Heart left ventricle (tissue), 16 donors: ENCODE results near the gene PPHLN1. TPM values are rescaled to one million over a fixed set of nuclear protein-coding genes. Genes with fewer than 3 reads are reported as not detected.

Experiments used
- ATAC-seq, 4 donors: fragments of 200-7000 bp; cut with Tn5 transposase; one replicate each; pipeline ENCODE4 v1.9.1; 2020 to 2022; ENCODE audit warnings: moderate library complexity in 4 of 4, mild to moderate bottlenecking in 3 of 4, moderate number of reproducible peaks in 1 of 4
- DNase-seq, 5 donors: peaks; one replicate each; pipeline ENCODE4 v3.0.0-alpha.2; 2020
- H3K27ac ChIP-seq, 12 donors: fragments of 200-600 bp; sonication (generic) in 4 of 12; one replicate each; pipeline versions ENCODE4 v1.5.0 to v1.8.0; 2016 to 2022; ENCODE audit warnings: mild to moderate bottlenecking in 2 of 12
- H3K27me3 ChIP-seq, 9 donors: fragments of 200-600 bp; sonication (generic) in 2 of 9; one replicate each; pipeline versions ENCODE4 v1.5.1 to v1.8.0; 2016 to 2022; ENCODE audit warnings: mild to moderate bottlenecking in 3 of 9
- H3K36me3 ChIP-seq, 9 donors: fragments of 200-600 bp; sonication (generic) in 2 of 9; one replicate each; pipeline versions ENCODE4 v1.5.0 to v1.8.0; 2018 to 2022; ENCODE audit warnings: mild to moderate bottlenecking in 2 of 9
- H3K4me1 ChIP-seq, 12 donors: fragments of 200-600 bp; sonication (generic) in 4 of 12; one replicate each; pipeline versions ENCODE4 v1.5.0 to v1.8.0; 2016 to 2022; ENCODE audit warnings: mild to moderate bottlenecking in 3 of 12
- H3K4me3 ChIP-seq, 12 donors: fragments of 200-600 bp; sonication (generic) in 4 of 12; one replicate each; pipeline versions ENCODE4 v1.5.0 to v1.8.0; 2017 to 2022; ENCODE audit warnings: mild to moderate bottlenecking in 9 of 12, moderate library complexity in 4 of 12
- H3K9me3 ChIP-seq, 12 donors: fragments of 200-600 bp; sonication (generic) in 4 of 12; one replicate each; pipeline versions ENCODE4 v1.5.0 to v1.8.0; 2016 to 2022; ENCODE audit warnings: mild to moderate bottlenecking in 1 of 12
- POLR2A ChIP-seq, 2 donors: fragments of 450-650 bp; IDR thresholded peaks; one replicate each; pipeline ENCODE4 v1.6.1; 2017; ENCODE audit warnings: antibody characterized with exemption in 2 of 2, mild to moderate bottlenecking in 2 of 2, moderate library complexity in 2 of 2
- WGBS, 4 donors: extraction: QIAGEN DNeasy Blood & Tissue Kit in 2 of 4; methylation state at CpG; one replicate each; pipeline versions ENCODE4 v1.1.5 to v1.1.7; 2013 to 2018; 5-methylcytosine and 5-hydroxymethylcytosine counted together
- intact Hi-C, 10 donors: fragments of 100-400 bp; cut with DNase I; formaldehyde crosslinking; loops; one replicate each; pipeline versions ENCODE4 v1.11.1 to v1.14.2; 2022
- polyA plus RNA-seq, 2 donors: library from polyadenylated mRNA; stranded (reverse); fragments of 200-250 nt; gene quantifications; one replicate each; pipeline ENCODE4 v1.2.3, GENCODE V29; 2013
- total RNA-seq, 9 donors: library from RNA; depleted of rRNA in 2 of 9; stranded (reverse); fragments of >200 nt in 2 of 9; fragmentation: NEBNext Ultra II Directional in 3 of 9; extraction: Animal tissue kit (Norgen Biotek cat#: 25700) in 3 of 9; gene quantifications; one replicate each; pipeline versions ENCODE4 v1.1.0 to v1.2.4, GENCODE V29; 2016 to 2023
- TF ChIP-seq, protein P1 (sequence below), 12 donors: fragments of 200-600 bp; sonication (generic) in 4 of 12; IDR thresholded peaks; one replicate each; pipeline versions ENCODE4 v1.5.0 to v1.8.0; 2018 to 2022; ENCODE audit warnings: antibody characterized with exemption in 12 of 12, mild to moderate bottlenecking in 5 of 12
- donor health status: ischemic (EF 13 %, LVEDD 7.1; RV severe dilation, severe dysfunction).
- donor health status: healthy with polysubstance abuse.
- donor health status: DM: no; HTN: yes; CAD: no.
- donor health status: DM: no; HTN: no; CAD: no.
- donor health status: ischemic (EF 25% LVEDD 6.9; RV normal size, moderate dysfunction).
- donor health status: ischemic (EF 25% LVEDD 5.7; RV mildly dilated, moderate dysfunction).
- donor health status: healthy.
- donor health status: DM: yes; HTN: yes; CAD: no.
- donor health status: ischemic (EF 35%, LVEDD 5.7; RV mildly dilated, moderate dysfunction).
- donor health status: nonischemic (EF 11% LVEDD 7.7; RV severe dilation, severe dysfunction).
- donor health status: DM: yes; HTN: yes; CAD: no.
- donor health status: PGD.
- donor health status: ischemic (EF 29% LVEDD 5.4; RV normal size, mild dysfunction).
- donor health status: nonischemic (EF 23%, LVEDD 6.1; RV moderate dilation, normal function).

PPHLN1 gene
- total and polyA plus RNA-seq, 11 donors = 21.4 to 41.1 (median 35.6) TPM

DNA sequence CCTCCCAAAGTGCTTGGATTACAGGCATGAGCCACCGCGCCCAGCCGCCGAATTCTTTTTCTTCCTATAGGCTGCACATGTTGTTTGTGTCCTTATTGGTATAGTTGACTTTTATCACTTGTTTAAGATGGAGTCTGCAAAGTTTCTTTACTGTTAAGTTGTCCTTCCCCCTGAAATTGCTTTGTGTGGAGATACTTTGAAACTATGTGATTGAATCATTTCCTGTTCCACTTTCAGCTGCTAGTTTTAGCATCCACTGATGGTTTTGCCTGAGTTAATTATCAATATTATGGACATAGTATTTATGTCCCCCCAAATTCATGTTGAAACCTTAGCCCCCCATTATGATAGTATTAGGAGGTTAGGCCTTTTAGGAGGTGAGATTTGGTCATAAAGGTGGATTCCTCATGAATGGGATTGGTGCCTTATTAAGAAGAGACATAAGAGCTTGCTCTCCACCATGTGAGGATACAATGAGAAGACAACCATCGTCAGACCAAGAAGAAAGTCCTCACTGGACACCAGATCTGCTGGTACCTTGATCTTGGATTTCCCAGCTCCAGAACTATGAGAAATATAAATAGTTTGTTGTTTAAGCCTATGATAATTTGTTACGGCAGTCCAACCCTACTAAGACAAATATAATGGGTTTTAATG is 34.9 kb downstream of the PPHLN1 start:
- no peaks in the 10 kb centered on the region for H3K27me3 ChIP-seq
- H3K27ac ChIP-seq = no peak overlapping the region
- 90 to 98% (median 94%) methylated on average over 6 of the region's 6 CpGs for WGBS, 4 donors
- ATAC-seq (no peak), DNase-seq (no peak)
- no peak overlapping the region for H3K4me3 ChIP-seq
- H3K4me1 ChIP-seq = peaks cover 0 to 17% (median 3%) of the 10 kb centered on the region in 12 donors
- intact Hi-C loops = no loop called here
- peaks cover 0 to 17% (median 5%) of the 10 kb centered on the region in 9 donors for H3K36me3 ChIP-seq
- no peak for TF ChIP-seq POLR2A (IDR thresholded peaks at IDR 0.05)
- TF ChIP-seq, protein P1, sequence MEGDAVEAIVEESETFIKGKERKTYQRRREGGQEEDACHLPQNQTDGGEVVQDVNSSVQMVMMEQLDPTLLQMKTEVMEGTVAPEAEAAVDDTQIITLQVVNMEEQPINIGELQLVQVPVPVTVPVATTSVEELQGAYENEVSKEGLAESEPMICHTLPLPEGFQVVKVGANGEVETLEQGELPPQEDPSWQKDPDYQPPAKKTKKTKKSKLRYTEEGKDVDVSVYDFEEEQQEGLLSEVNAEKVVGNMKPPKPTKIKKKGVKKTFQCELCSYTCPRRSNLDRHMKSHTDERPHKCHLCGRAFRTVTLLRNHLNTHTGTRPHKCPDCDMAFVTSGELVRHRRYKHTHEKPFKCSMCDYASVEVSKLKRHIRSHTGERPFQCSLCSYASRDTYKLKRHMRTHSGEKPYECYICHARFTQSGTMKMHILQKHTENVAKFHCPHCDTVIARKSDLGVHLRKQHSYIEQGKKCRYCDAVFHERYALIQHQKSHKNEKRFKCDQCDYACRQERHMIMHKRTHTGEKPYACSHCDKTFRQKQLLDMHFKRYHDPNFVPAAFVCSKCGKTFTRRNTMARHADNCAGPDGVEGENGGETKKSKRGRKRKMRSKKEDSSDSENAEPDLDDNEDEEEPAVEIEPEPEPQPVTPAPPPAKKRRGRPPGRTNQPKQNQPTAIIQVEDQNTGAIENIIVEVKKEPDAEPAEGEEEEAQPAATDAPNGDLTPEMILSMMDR (IDR thresholded peaks at IDR 0.05) = no peak
- H3K9me3 ChIP-seq = no peaks in the 10 kb centered on the region

DNA sequence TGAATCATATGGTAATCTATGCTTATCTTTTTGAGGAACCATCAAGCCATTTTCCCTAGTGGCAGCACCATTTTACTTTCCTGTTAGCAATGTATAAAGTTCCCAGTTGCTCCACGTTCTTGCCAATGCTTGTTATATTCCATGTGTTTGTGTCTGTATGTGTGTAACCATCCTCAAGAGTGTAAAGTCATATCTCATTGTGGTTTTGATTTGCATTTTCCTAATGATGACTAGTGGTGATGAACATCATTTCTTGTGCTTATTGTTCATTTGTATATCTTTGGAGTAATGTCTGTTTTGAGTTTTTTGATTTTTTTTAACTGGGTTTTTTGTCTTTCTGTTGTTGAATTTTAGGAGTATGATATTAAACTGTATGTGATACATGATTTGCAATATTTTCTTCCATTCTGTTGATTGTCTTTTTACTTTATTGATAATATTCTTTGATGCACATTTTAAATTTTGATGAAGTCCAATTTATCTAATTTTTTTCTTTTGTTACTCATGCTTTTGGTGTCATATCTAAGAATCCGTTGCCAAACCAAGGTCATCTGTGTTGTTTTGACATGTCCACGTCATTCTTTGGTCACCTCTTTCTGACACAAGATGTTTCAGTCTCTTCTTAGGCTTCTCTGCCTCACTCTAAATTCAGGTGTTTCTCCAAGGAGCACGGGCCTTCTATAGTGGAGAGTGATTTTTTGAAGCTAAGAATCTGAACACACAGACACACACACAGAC is 36.1 kb downstream of the PPHLN1 start:
- intact Hi-C loops = no loop called here
- 71 to 92% (median 80%) methylated on average over 4 of the region's 4 CpGs for WGBS, 4 donors
- ATAC-seq = no peak
- H3K4me3 ChIP-seq = no peak overlapping the region
- no peak for DNase-seq
- TF ChIP-seq POLR2A (IDR thresholded peaks at IDR 0.05) = no peak
- TF ChIP-seq, protein P1 (IDR thresholded peaks at IDR 0.05) = no peak
- peaks cover 0 to 12% (median 0%) of the 10 kb centered on the region in 9 donors for H3K36me3 ChIP-seq
- H3K9me3 ChIP-seq = no peaks in the 10 kb centered on the region
- H3K27me3 ChIP-seq = no peaks in the 10 kb centered on the region
- peaks cover 0 to 12% (median 0%) of the 10 kb centered on the region in 12 donors for H3K4me1 ChIP-seq
- no peak overlapping the region for H3K27ac ChIP-seq

DNA sequence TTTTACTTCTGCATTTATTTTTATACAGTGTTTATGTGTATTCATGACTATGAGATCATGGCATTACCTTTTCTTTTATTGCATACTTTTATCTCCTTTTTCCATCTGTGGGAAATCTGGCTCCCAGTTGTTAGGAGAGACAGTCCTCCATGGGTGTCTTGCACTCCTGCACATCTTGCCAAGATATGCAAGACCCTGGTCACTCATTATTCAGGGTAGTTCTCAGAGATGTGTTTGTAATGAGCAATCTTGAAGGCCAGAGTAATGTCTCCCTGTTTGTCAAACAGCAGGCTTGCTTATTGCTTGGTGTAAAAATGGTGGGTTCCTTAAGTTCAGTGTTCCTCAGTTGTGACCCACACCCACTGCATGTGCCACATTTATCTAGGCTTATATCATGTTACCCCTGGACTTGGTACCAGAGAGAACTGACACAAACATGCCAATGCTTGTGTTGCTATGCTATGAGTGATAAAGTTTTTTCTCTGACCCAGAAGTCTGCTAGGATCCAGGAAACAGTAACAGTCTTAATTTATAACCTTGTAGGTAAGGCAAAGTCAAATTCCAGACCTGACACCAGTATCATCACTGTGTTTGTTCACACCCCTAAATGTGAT is 36.8 kb downstream of the PPHLN1 start:
- intact Hi-C loops = no loop called here
- DNase-seq = no peak
- Histone ChIP-seq H3K36me3 (peaks cover 0 to 7% (median 0%) of the 10 kb centered on the region in 9 donors), H3K27ac (no peak overlapping the region), H3K4me1 (peaks cover 0 to 12% (median 0%) of the 10 kb centered on the region in 12 donors), H3K9me3 (no peaks in the 10 kb centered on the region), H3K27me3 (no peaks in the 10 kb centered on the region), H3K4me3 (no peak overlapping the region)
- TF ChIP-seq, protein P1 (IDR thresholded peaks at IDR 0.05) = no peak
- TF ChIP-seq POLR2A (IDR thresholded peaks at IDR 0.05) = no peak
- ATAC-seq = no peak

DNA sequence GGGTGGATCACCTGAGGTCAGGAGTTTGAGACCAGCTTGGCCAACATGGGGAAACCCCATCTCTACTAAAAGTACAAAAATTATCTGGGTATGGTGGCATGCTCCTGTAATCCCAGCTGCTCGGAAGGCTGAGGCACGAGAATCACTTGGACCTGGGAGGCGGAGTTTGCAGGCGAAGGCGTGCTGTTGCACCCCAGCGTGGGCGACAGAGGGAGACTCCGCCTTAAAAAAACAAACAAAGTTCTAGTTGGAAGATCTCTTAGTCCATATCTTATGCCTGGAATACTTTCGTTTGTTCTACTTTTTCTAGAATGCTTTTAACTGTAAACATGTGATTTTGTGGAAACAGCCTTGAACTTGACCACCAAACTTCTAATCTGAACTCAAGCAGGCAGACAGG is 38.7 kb downstream of the PPHLN1 start:
- intact Hi-C loops = no loop called here
- WGBS, 4 donors = 73 to 82% (median 79%) methylated on average over 9 of the region's 9 CpGs
- Histone ChIP-seq H3K4me1 (peaks cover 0 to 12% (median 0%) of the 10 kb centered on the region in 12 donors), H3K27ac (no peak overlapping the region), H3K4me3 (no peak overlapping the region), H3K36me3 (peaks cover 0 to 5% (median 0%) of the 10 kb centered on the region in 9 donors), H3K9me3 (no peaks in the 10 kb centered on the region), H3K27me3 (no peaks in the 10 kb centered on the region)
- ATAC-seq (no peak), DNase-seq (no peak)
- no peak for TF ChIP-seq POLR2A (IDR thresholded peaks at IDR 0.05)
- TF ChIP-seq, protein P1 (IDR thresholded peaks at IDR 0.05) = no peak
